GM18519 (cell line): ENCODE data around the gene ZNF253.
"Not testable (repeated sequence)": the region's sequence is repeated elsewhere in the genome, so short reads cannot be mapped to it uniquely, and the experiment has no call there.

Experiments used
- ATAC-seq: cut with Tn5 transposase; IDR thresholded peaks from one replicate; pipeline ENCODE4 v1.9.1; 2021; ENCODE audit warnings: mild to moderate bottlenecking, moderate library complexity; ENCODE audit not compliant: unreplicated experiment, low FRiP score

The ZNF253 gene

GRCh38 chr19:19865750-19866610, at the start of gene ZNF253:
Gene ZNF253, plus strand, starts transcription at chr19:19865882. Its CDS starts 115 bp downstream, at chr19:19865997.
- peak; percentile 91 for ATAC-seq

- ATAC-seq = no peak
Observed at GRCh38 chr19:19816679-19817078, 49.0 kb upstream of the ZNF253 start.

- no peak for ATAC-seq
Observed at GRCh38 chr19:19817357-19817756, 48.3 kb upstream of the ZNF253 start.

- ATAC-seq = no peak
Observed at GRCh38 chr19:19820774-19821320, 44.8 kb upstream of the ZNF253 start.

GRCh38 chr19:19821366-19821951, 44.2 kb upstream of the ZNF253 start, which contains the start of gene ZNF506:
Gene ZNF506, minus strand, starts transcription at chr19:19821750. Its CDS starts 147 bp downstream, at chr19:19821603.
- ATAC-seq = peak; percentile 71

GRCh38 chr19:19821976-19822375, 43.7 kb upstream of the ZNF253 start:
- ATAC-seq = not testable (repeated sequence)

- no peak for ATAC-seq
Observed at GRCh38 chr19:19823916-19824315, 41.8 kb upstream of the ZNF253 start.

GRCh38 chr19:19826875-19827274, 38.8 kb upstream of the ZNF253 start:
- no peak for ATAC-seq

- ATAC-seq = no peak
Observed at GRCh38 chr19:19835560-19836038, 30.1 kb upstream of the ZNF253 start.

- ATAC-seq = no peak
Observed at GRCh38 chr19:19847781-19848180, 17.9 kb upstream of the ZNF253 start.

- no peak for ATAC-seq
Observed at GRCh38 chr19:19849056-19849455, 16.6 kb upstream of the ZNF253 start.

- ATAC-seq = not testable (repeated sequence)
Observed at GRCh38 chr19:19851740-19852139, 13.9 kb upstream of the ZNF253 start.

GRCh38 chr19:19858751-19859150, 6.9 kb upstream of the ZNF253 start:
- ATAC-seq = no peak

- no peak for ATAC-seq
Observed at GRCh38 chr19:19860756-19861390, 4.8 kb upstream of the ZNF253 start.

- ATAC-seq = no peak
Observed at GRCh38 chr19:19866611-19867248, 1.0 kb downstream of the ZNF253 start.

- not testable (repeated sequence) for ATAC-seq
Observed at GRCh38 chr19:19870086-19870485, 4.4 kb downstream of the ZNF253 start.

- ATAC-seq = no peak
Observed at GRCh38 chr19:19871932-19872331, 6.2 kb downstream of the ZNF253 start.

- ATAC-seq = no peak
Observed at GRCh38 chr19:19873381-19873780, 7.7 kb downstream of the ZNF253 start.

- ATAC-seq = no peak
Observed at GRCh38 chr19:19877724-19878123, 12.0 kb downstream of the ZNF253 start.

GRCh38 chr19:19884583-19884982, 18.9 kb downstream of the ZNF253 start:
- ATAC-seq = no peak
